K562 (cell line): ENCODE data around the gene SLC7A8. TPM values are rescaled to one million over a fixed set of nuclear protein-coding genes. Genes with fewer than 3 reads are reported as not detected.

Experiments used
- E2F3 ChIP-seq: fragments of 250-450 bp; sonication (Bioruptor Pico); IDR thresholded peaks from 2 replicates; pipeline ENCODE4 v1.4.0; 2020; ENCODE audit warnings: mild to moderate bottlenecking
- ELF2 ChIP-seq: fragments of 250-450 bp; sonication (Bioruptor Pico); IDR thresholded peaks from 2 replicates; pipeline ENCODE4 v1.5.0; 2021; ENCODE audit warnings: mild to moderate bottlenecking
- HLTF ChIP-seq: fragments of 450-650 bp; IDR thresholded peaks from 2 replicates; pipeline ENCODE4 v1.6.1; 2016
- HMGN3 ChIP-seq: IDR thresholded peaks from 2 replicates; pipeline ENCODE4 v1.6.1; 2011; ENCODE audit warnings: borderline replicate concordance, low read depth, mild to moderate bottlenecking, mixed read lengths, low read length; ENCODE audit not compliant: insufficient read length; ENCODE audit errors: extremely low read depth
- ILK ChIP-seq: fragments of 450-650 bp; IDR thresholded peaks from 2 replicates; pipeline ENCODE4 v1.6.1; 2016; ENCODE audit warnings: missing genetic modification characterization, low read depth, mild to moderate bottlenecking, missing compliant biosample characterization, moderate library complexity, borderline replicate concordance
- KLF6 ChIP-seq: fragments of 250-450 bp; sonication (Bioruptor Pico); IDR thresholded peaks from 2 replicates; pipeline ENCODE4 v1.4.0; 2020; ENCODE audit warnings: mild to moderate bottlenecking, moderate library complexity, borderline replicate concordance
- MECOM ChIP-seq: fragments of 250-450 bp; sonication (Bioruptor Pico); IDR thresholded peaks from 2 replicates; pipeline ENCODE4 v1.8.0; 2022; ENCODE audit warnings: inconsistent platforms
- MTA1 ChIP-seq: fragments of 450-650 bp; IDR thresholded peaks from 2 replicates; pipeline ENCODE4 v1.6.1; 2017; ENCODE audit warnings: borderline replicate concordance
- MYC ChIP-seq, 2 experiments: fragments of 250-450 bp in 1 of 2; sonication (Bioruptor Pico) in 1 of 2; IDR thresholded peaks; 2 replicates each; pipeline versions ENCODE4 v1.5.1 to v1.6.1; 2012 to 2021; ENCODE audit warnings: low read depth in 2 of 2, borderline replicate concordance in 1 of 2, improper control_type of control experiment in 1 of 2, low read length in 1 of 2, mild to moderate bottlenecking in 1 of 2, moderate library complexity in 1 of 2
- NBN ChIP-seq: fragments of 450-650 bp; IDR thresholded peaks from 2 replicates; pipeline ENCODE4 v1.6.1; 2016; ENCODE audit warnings: low read depth, mild to moderate bottlenecking
- NCOA4 ChIP-seq: fragments of 450-650 bp; IDR thresholded peaks from 2 replicates; pipeline ENCODE4 v1.6.1; 2018; ENCODE audit warnings: mild to moderate bottlenecking; ENCODE audit not compliant: partially characterized antibody
- POLR2AphosphoS2 ChIP-seq: IDR thresholded peaks from 2 replicates; pipeline ENCODE4 v1.6.1; 2012; ENCODE audit warnings: low read length, improper control_type of control experiment
- RCOR1 ChIP-seq, 2 experiments: IDR thresholded peaks; 2 replicates each; pipeline ENCODE4 v1.6.1; 2012; ENCODE audit warnings: low read depth in 2 of 2, low read length in 2 of 2, borderline replicate concordance in 1 of 2, improper control_type of control experiment in 1 of 2
- STAT5B ChIP-seq: fragments of 250-450 bp; sonication (Bioruptor Pico); IDR thresholded peaks from 2 replicates; pipeline ENCODE4 v1.8.0; 2021; ENCODE audit warnings: mild to moderate bottlenecking, inconsistent platforms
- TAF15 ChIP-seq: fragments of 200-400 bp; formaldehyde crosslinking; IDR thresholded peaks from 2 replicates; pipeline ENCODE4 v1.6.1; 2017; ENCODE audit warnings: mild to moderate bottlenecking, low read depth, low read length, moderate library complexity
- TBL1XR1 ChIP-seq, 2 experiments: IDR thresholded peaks; 2 replicates each; pipeline ENCODE4 v1.6.1; 2012; ENCODE audit warnings: improper control_type of control experiment in 2 of 2, low read length in 2 of 2, mild to moderate bottlenecking in 1 of 2
- TFAM ChIP-seq: fragments of 250-450 bp; sonication (Bioruptor Pico); conservative IDR thresholded peaks from 2 replicates; pipeline ENCODE4 v1.5.0; 2021; ENCODE audit warnings: mild to moderate bottlenecking, moderate library complexity
- U2AF1 ChIP-seq: fragments of 200-400 bp; formaldehyde crosslinking; optimal IDR thresholded peaks from 2 replicates; pipeline ENCODE3; 2017; ENCODE audit warnings: mild to moderate bottlenecking, low read depth, low read length, moderate library complexity
- ZNF184 ChIP-seq: sonication (generic); formaldehyde crosslinking; IDR thresholded peaks from 2 replicates; pipeline ENCODE4 v1.5.0; 2020; ENCODE audit warnings: missing genetic modification reagents
- ZNF197 ChIP-seq: fragments of 200-800 bp; sonication (Bioruptor generic); IDR thresholded peaks from 2 replicates; pipeline ENCODE4 v1.6.1; 2016; ENCODE audit warnings: low read depth, missing genetic modification characterization, missing compliant biosample characterization
- ZNF41 ChIP-seq: fragments of 250-450 bp; sonication (Bioruptor Pico); conservative IDR thresholded peaks from 2 replicates; pipeline ENCODE4 v1.4.0; 2020; ENCODE audit warnings: mild to moderate bottlenecking
- polyA plus RNA-seq, 8 experiments: library from polyadenylated mRNA; depleted of rRNA in 4 of 8; stranded (reverse) in 5 of 8; unstranded in 3 of 8; fragments of >200 nt; fragmentation: Nextera tagmentation in 2 of 8; fragmentation: Illumina TruSeq in 1 of 8; extraction: Ambion mirVana in 2 of 8; extraction: Trizol in 1 of 8; gene quantifications; 2 replicates each; pipeline versions ENCODE4 v1.2.1 to v1.2.3, GENCODE V29; 2011 to 2014; ENCODE audit warnings: inconsistent platforms in 1 of 8, missing spikeins in 1 of 8
- total RNA-seq, 7 experiments: library from RNA; depleted of rRNA in 6 of 7; stranded (reverse); fragments of >200 nt in 6 of 7; fragmentation: Illumina TruSeq in 2 of 7; extraction: Trizol in 2 of 7; gene quantifications; 2 replicates each; pipeline versions ENCODE4 v1.2.1 to v1.2.3, GENCODE V29; 2011 to 2021; ENCODE audit warnings: low replicate concordance in 1 of 7
- TF ChIP-seq, protein P1 (sequence below): fragments of 250-450 bp; sonication (Bioruptor Pico); IDR thresholded peaks from 2 replicates; pipeline ENCODE4 v1.5.0; 2020; ENCODE audit warnings: mild to moderate bottlenecking, borderline replicate concordance
- TF ChIP-seq, protein P2 (sequence below): fragments of 250-450 bp; sonication (Bioruptor Pico); IDR thresholded peaks from 2 replicates; pipeline ENCODE4 v1.5.0; 2022; ENCODE audit warnings: mild to moderate bottlenecking
- TF ChIP-seq, protein P3 (sequence below): fragments of 450-650 bp; conservative IDR thresholded peaks from 2 replicates; pipeline ENCODE4 v1.6.1; 2016; ENCODE audit warnings: missing genetic modification characterization, low read depth, mild to moderate bottlenecking, control low read depth, missing compliant biosample characterization

The SLC7A8 gene
- total and polyA plus RNA-seq, 9 of the 15 experiments (the other 6 are each of a cell fraction or from before 2014, with no cell fraction given): 2.0 to 33.0 (median 6.0) TPM

DNA sequence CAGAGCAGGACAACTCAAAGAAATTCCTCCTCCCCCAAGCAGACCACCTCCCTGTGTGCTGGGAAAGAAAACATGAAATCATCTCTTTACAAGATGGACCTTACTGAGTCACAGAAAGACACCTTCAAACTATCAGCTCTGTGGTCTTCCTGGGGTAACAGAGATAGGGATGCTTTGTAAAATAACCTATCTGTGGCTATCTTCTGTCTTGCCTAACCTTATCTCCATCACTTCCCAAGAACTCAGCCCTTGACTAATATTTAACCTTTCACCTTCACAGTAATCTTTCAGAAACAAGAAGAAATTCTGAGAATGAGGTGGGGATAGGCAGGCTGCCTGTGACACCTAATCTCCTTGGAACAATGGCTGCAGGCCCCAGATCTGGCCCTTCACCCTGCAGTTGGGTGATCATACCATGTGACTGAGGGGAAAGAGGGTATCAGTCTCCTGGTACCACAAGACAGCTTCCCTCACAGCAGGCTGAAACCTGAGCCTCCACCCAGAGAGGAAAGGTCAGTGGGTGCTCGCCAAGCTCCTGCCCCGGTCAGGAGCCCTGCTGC, 37.0 kb downstream of the SLC7A8 start (continued):
- TF ChIP-seq, protein P1, sequence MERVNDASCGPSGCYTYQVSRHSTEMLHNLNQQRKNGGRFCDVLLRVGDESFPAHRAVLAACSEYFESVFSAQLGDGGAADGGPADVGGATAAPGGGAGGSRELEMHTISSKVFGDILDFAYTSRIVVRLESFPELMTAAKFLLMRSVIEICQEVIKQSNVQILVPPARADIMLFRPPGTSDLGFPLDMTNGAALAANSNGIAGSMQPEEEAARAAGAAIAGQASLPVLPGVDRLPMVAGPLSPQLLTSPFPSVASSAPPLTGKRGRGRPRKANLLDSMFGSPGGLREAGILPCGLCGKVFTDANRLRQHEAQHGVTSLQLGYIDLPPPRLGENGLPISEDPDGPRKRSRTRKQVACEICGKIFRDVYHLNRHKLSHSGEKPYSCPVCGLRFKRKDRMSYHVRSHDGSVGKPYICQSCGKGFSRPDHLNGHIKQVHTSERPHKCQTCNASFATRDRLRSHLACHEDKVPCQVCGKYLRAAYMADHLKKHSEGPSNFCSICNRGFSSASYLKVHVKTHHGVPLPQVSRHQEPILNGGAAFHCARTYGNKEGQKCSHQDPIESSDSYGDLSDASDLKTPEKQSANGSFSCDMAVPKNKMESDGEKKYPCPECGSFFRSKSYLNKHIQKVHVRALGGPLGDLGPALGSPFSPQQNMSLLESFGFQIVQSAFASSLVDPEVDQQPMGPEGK (CRISPR knock-in tag): no peak
- TF ChIP-seq ZNF184 (CRISPR knock-in tag) (no peak), MYC (IDR thresholded peaks at IDR 0.05; ENCODE audit: low read depth, low read length) (peak; percentile 50; the same call in 1 of the 2 replicates), MYC (CRISPR knock-in tag; IDR thresholded peaks at IDR 0.05; ENCODE audit: borderline replicate concordance, low read depth) (no peak), MTA1 (peak; percentile 85), HLTF (peak; percentile 85), ZNF197 (no peak), TAF15 (no peak), TFAM (CRISPR knock-in tag) (no peak), MECOM (CRISPR knock-in tag) (peak; percentile 98), U2AF1 (peak; percentile 37), ILK (tag) (no peak), RCOR1 (IDR thresholded peaks at IDR 0.05; ENCODE audit: borderline replicate concordance in 1 of 2, low read depth in 2 of 2, low read length in 2 of 2) (peak; percentile 86 to 98; a peak in 3 of 4 replicates), STAT5B (CRISPR knock-in tag) (no peak), POLR2AphosphoS2 (no peak), NBN (peak; percentile 86), KLF6 (CRISPR knock-in tag) (no peak), TBL1XR1 (IDR thresholded peaks at IDR 0.05; ENCODE audit: low read length in 2 of 2) (peak; percentile 91; a peak in 3 of 4 replicates), ZNF41 (no peak), NCOA4 (peak; percentile 87), HMGN3 (peak; percentile 62), E2F3 (CRISPR knock-in tag) (no peak), ELF2 (CRISPR knock-in tag) (no peak)
- TF ChIP-seq, protein P2, sequence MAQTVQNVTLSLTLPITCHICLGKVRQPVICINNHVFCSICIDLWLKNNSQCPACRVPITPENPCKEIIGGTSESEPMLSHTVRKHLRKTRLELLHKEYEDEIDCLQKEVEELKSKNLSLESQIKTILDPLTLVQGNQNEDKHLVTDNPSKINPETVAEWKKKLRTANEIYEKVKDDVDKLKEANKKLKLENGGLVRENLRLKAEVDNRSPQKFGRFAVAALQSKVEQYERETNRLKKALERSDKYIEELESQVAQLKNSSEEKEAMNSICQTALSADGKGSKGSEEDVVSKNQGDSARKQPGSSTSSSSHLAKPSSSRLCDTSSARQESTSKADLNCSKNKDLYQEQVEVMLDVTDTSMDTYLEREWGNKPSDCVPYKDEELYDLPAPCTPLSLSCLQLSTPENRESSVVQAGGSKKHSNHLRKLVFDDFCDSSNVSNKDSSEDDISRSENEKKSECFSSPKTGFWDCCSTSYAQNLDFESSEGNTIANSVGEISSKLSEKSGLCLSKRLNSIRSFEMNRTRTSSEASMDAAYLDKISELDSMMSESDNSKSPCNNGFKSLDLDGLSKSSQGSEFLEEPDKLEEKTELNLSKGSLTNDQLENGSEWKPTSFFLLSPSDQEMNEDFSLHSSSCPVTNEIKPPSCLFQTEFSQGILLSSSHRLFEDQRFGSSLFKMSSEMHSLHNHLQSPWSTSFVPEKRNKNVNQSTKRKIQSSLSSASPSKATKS (CRISPR knock-in tag): no peak
- TF ChIP-seq, protein P3, sequence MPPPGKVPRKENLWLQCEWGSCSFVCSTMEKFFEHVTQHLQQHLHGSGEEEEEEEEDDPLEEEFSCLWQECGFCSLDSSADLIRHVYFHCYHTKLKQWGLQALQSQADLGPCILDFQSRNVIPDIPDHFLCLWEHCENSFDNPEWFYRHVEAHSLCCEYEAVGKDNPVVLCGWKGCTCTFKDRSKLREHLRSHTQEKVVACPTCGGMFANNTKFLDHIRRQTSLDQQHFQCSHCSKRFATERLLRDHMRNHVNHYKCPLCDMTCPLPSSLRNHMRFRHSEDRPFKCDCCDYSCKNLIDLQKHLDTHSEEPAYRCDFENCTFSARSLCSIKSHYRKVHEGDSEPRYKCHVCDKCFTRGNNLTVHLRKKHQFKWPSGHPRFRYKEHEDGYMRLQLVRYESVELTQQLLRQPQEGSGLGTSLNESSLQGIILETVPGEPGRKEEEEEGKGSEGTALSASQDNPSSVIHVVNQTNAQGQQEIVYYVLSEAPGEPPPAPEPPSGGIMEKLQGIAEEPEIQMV (tag): peak; percentile 48; the same call in 1 of the 2 replicates
